ENCODE measurements around the gene USP47. TPM values are rescaled to one million over a fixed set of nuclear protein-coding genes. Genes with fewer than 3 reads are reported as not detected.

The USP47 gene
- total RNA-seq, 1 experiment from 2014 or later: 24.2 TPM

DNA sequence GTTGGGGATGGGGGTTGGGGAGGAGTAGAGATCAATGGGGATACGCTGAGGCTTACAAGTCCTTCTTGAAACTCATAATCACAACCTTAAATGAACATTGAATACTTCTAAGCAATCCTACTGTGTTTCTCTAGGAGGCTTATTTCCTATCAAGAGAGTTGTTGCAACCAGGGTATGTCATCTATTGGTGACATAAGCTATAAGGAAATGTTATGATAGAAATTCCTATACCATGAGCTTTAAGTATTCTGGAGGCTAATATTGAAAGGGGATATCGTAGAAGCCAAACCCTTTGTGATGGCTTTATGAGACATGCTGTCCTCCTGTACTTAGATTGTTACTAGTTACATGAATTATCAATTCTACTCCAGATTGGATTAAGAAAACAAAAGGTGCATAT is 93.8 kb downstream of the USP47 start:
- no TSS peak for BruUV-seq (replicated peaks)
- Histone ChIP-seq H2AFZ (no peak overlapping the region), H3K9me3 (ENCODE audit: insufficient read depth, low read depth) (no peaks in the 10 kb centered on the region), H3K36me3 (ENCODE audit: low read depth) (0 out of 2 replicates have a peak, but pooled peaks cover 5% of the 10 kb centered on the region), H3K27me3 (ENCODE audit: insufficient read depth, low read depth) (no peaks in the 10 kb centered on the region), H3K27ac (no peak overlapping the region), H3F3A (ENCODE audit: insufficient read depth, low read depth) (peaks cover 7% of the 10 kb centered on the region; the same call in 1 of the 2 replicates), H3K4me3 (no peak overlapping the region), H4K20me1 (ENCODE audit: insufficient read depth) (no peaks in the 10 kb centered on the region), H3K4me2 (no peak overlapping the region), H3K9me2 (ENCODE audit: insufficient read depth) (no peaks in the 10 kb centered on the region), H3K4me1 (replicated peaks; ENCODE audit: insufficient read depth) (peaks cover 8% of the 10 kb centered on the region; the same call in 1 of the 2 replicates), H3K79me2 (ENCODE audit: low read depth) (no peaks in the 10 kb centered on the region)
- ChIA-PET CTCF (no interaction called here), POLR2A (ENCODE audit: unreplicated experiment) (no interaction called here)
- no peak for DNase-seq
- intact Hi-C loops (cut with micrococcal nuclease; ENCODE audit: unreplicated experiment): no loop called here
- no peak for TF ChIP-seq EZH2 (IDR thresholded peaks at IDR 0.05; ENCODE audit: low read depth)
- TF ChIP-seq, protein P1, sequence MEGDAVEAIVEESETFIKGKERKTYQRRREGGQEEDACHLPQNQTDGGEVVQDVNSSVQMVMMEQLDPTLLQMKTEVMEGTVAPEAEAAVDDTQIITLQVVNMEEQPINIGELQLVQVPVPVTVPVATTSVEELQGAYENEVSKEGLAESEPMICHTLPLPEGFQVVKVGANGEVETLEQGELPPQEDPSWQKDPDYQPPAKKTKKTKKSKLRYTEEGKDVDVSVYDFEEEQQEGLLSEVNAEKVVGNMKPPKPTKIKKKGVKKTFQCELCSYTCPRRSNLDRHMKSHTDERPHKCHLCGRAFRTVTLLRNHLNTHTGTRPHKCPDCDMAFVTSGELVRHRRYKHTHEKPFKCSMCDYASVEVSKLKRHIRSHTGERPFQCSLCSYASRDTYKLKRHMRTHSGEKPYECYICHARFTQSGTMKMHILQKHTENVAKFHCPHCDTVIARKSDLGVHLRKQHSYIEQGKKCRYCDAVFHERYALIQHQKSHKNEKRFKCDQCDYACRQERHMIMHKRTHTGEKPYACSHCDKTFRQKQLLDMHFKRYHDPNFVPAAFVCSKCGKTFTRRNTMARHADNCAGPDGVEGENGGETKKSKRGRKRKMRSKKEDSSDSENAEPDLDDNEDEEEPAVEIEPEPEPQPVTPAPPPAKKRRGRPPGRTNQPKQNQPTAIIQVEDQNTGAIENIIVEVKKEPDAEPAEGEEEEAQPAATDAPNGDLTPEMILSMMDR (conservative IDR thresholded peaks at IDR 0.05): no peak

DNA sequence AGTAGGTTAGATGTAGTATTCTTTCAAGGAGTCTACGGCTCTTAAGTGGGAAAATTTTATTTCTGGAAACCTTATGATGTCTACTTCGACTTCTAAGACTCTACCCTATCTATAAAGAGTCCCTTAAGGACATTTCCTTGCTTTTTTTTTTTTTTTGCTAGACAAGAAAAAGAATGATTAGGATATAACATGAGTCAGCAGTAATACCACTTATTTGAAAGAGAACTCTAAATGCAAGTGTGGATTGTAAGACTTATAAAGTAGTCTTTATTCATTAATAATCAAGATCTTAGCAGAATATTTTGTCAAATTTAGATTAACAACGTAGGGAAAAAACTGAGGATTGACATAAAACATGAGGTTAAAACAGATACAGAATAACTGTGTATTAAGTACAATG is 95.7 kb downstream of the USP47 start:
- ChIA-PET CTCF (no interaction called here), POLR2A (ENCODE audit: unreplicated experiment) (no interaction called here)
- Histone ChIP-seq H3F3A (ENCODE audit: insufficient read depth, low read depth) (peaks cover 7% of the 10 kb centered on the region; the same call in 1 of the 2 replicates), H3K4me3 (no peak overlapping the region), H3K9me2 (ENCODE audit: insufficient read depth) (no peaks in the 10 kb centered on the region), H2AFZ (no peak overlapping the region), H3K36me3 (ENCODE audit: low read depth) (0 out of 2 replicates have a peak, but pooled peaks cover 5% of the 10 kb centered on the region), H3K4me1 (replicated peaks; ENCODE audit: insufficient read depth) (peaks cover 8% of the 10 kb centered on the region; the same call in 1 of the 2 replicates), H4K20me1 (ENCODE audit: insufficient read depth) (no peaks in the 10 kb centered on the region), H3K4me2 (no peak overlapping the region), H3K27ac (peak overlapping the region; percentile 42), H3K27me3 (ENCODE audit: insufficient read depth, low read depth) (no peaks in the 10 kb centered on the region), H3K79me2 (ENCODE audit: low read depth) (no peaks in the 10 kb centered on the region), H3K9me3 (ENCODE audit: insufficient read depth, low read depth) (no peaks in the 10 kb centered on the region)
- TF ChIP-seq, protein P1 (conservative IDR thresholded peaks at IDR 0.05): no peak
- TF ChIP-seq EZH2 (IDR thresholded peaks at IDR 0.05; ENCODE audit: low read depth): no peak
- intact Hi-C loops (cut with micrococcal nuclease; ENCODE audit: unreplicated experiment): no loop called here
- no peak for DNase-seq
- no TSS peak for BruUV-seq (replicated peaks)

DNA sequence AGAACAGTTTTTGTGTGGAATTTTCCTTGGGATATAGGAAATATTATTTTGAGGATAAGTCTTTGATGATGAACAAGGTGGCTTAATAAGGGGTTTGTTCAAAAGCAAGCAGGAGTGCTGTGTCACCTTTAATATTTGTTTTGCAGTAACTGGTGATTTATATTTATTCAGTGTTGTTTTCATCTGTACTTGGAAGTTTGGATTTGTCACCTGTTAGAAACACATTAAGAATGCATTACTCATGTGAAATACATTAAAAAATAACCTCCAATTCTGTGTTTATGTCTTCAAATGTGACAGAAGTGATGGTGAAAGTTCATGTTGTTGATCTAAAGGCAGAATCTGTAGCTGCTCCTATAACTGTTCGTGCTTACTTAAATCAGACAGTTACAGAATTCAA is 96.2 kb downstream of the USP47 start:
- H2AFZ ChIP-seq: no peak overlapping the region
- H3K36me3 ChIP-seq (ENCODE audit: low read depth): 0 out of 2 replicates have a peak, but pooled peaks cover 5% of the 10 kb centered on the region
- peaks cover 7% of the 10 kb centered on the region; the same call in 1 of the 2 replicates for H3F3A ChIP-seq (ENCODE audit: insufficient read depth, low read depth)
- H3K9me3 ChIP-seq (ENCODE audit: insufficient read depth, low read depth): no peaks in the 10 kb centered on the region
- no peaks in the 10 kb centered on the region for H3K9me2 ChIP-seq (ENCODE audit: insufficient read depth)
- POLR2A ChIA-PET (ENCODE audit: unreplicated experiment): no interaction called here
- H3K79me2 ChIP-seq (ENCODE audit: low read depth): no peaks in the 10 kb centered on the region
- H3K27ac ChIP-seq: peak overlapping the region; percentile 42; the same call in 1 of the 2 replicates
- no peaks in the 10 kb centered on the region for H4K20me1 ChIP-seq (ENCODE audit: insufficient read depth)
- CTCF ChIA-PET: no interaction called here
- no peak overlapping the region for H3K4me2 ChIP-seq
- no peaks in the 10 kb centered on the region for H3K27me3 ChIP-seq (ENCODE audit: insufficient read depth, low read depth)
- no TSS peak for BruUV-seq (replicated peaks)
- peak in 1 of 2 experiments; percentile 40 for DNase-seq
- peaks cover 8% of the 10 kb centered on the region; the same call in 1 of the 2 replicates for H3K4me1 ChIP-seq (replicated peaks; ENCODE audit: insufficient read depth)
- TF ChIP-seq, protein P1 (conservative IDR thresholded peaks at IDR 0.05): no peak
- TF ChIP-seq EZH2 (IDR thresholded peaks at IDR 0.05; ENCODE audit: low read depth): no peak
- H3K4me3 ChIP-seq: no peak overlapping the region
- intact Hi-C loops (cut with micrococcal nuclease; ENCODE audit: unreplicated experiment): no loop called here

Measured in PC-9 (cell line).